Calu3 (cell line): ENCODE results near the gene NCOA1. TPM values are rescaled to one million over a fixed set of nuclear protein-coding genes. Genes with fewer than 3 reads are reported as not detected.

Source experiments
- BruUV-seq: library from RNA; stranded (reverse); fragments of 400-500 nt; replicated peaks from 2 replicates; lab custom pipeline; 2021; lab: Mats Ljungman, UMichigan
- CTCF ChIA-PET: fragments of 300-600 bp; sonication (Branson Sonifier 250); formaldehyde crosslinking; loops from one replicate; lab custom pipeline; 2022; ENCODE audit warnings: antibody characterized with exemption; lab: Charles Lee
- DNase-seq: peaks from one replicate; pipeline ENCODE4 v3.0.0; 2022
- H3K27ac Mint-ChIP-seq: one replicate; pipeline ENCODE4 v1.8.0; 2022; ENCODE audit warnings: mixed read lengths; ENCODE audit not compliant: unreplicated experiment
- H3K27me3 Mint-ChIP-seq: one replicate; pipeline ENCODE4 v1.8.0; 2022; ENCODE audit warnings: mixed read lengths; ENCODE audit not compliant: unreplicated experiment
- H3K36me3 Mint-ChIP-seq: one replicate; pipeline ENCODE4 v1.8.0; 2022; ENCODE audit warnings: mild to moderate bottlenecking, moderate library complexity, mixed read lengths; ENCODE audit not compliant: insufficient read depth, unreplicated experiment
- H3K4me1 Mint-ChIP-seq: one replicate; pipeline ENCODE4 v1.8.0; 2022; ENCODE audit warnings: mild to moderate bottlenecking, low read depth, mixed read lengths; ENCODE audit not compliant: unreplicated experiment
- H3K4me3 Mint-ChIP-seq: one replicate; pipeline ENCODE4 v1.8.0; 2022; ENCODE audit warnings: mild to moderate bottlenecking, low read depth, moderate library complexity, mixed read lengths; ENCODE audit not compliant: unreplicated experiment
- H3K9me3 Mint-ChIP-seq: one replicate; pipeline ENCODE4 v1.8.0; 2022; ENCODE audit warnings: low read depth, mixed read lengths; ENCODE audit not compliant: unreplicated experiment
- CTCF ChIP-seq: fragments of 200-600 bp; IDR thresholded peaks from one replicate; pipeline ENCODE4 v1.8.0; 2022; ENCODE audit warnings: antibody characterized with exemption; ENCODE audit not compliant: unreplicated experiment
- intact Hi-C: fragments of 100-400 bp; cut with micrococcal nuclease; formaldehyde crosslinking; loops from one replicate; pipeline ENCODE4 v1.10.0; 2022; ENCODE audit not compliant: unreplicated experiment
- total RNA-seq: library from RNA; stranded (reverse); gene quantifications from 2 replicates; pipeline ENCODE4 v1.2.3, GENCODE V29; 2022

Gene NCOA1
- total RNA-seq, 1 experiment from 2014 or later, result 14.8 TPM

- Mint-ChIP-seq H3K4me1 (no peaks in the 10 kb centered on the region), H3K4me3 (no peak overlapping the region), H3K27ac (no peak overlapping the region), H3K9me3 (no peaks in the 10 kb centered on the region), H3K36me3 (no peaks in the 10 kb centered on the region), H3K27me3 (no peaks in the 10 kb centered on the region)
- CTCF ChIA-PET, result no interaction called here
- intact Hi-C loops, result no loop called here
- TF ChIP-seq CTCF, result no peak
- no peak for DNase-seq
- BruUV-seq, result no TSS peak
Observed at GRCh38 chr2:24691806-24692205, 200.8 kb downstream of the NCOA1 start.

GRCh38 chr2:24697792-24698191 lies 206.7 kb downstream of the NCOA1 start:
- no peak overlapping the region for H3K27ac Mint-ChIP-seq
- no peak for DNase-seq
- H3K27me3 Mint-ChIP-seq, result no peaks in the 10 kb centered on the region
- TF ChIP-seq CTCF, result no peak
- peaks cover 1% of the 10 kb centered on the region for H3K4me1 Mint-ChIP-seq
- CTCF ChIA-PET, result no interaction called here
- intact Hi-C loops, result no loop called here
- H3K4me3 Mint-ChIP-seq, result no peak overlapping the region
- no peaks in the 10 kb centered on the region for H3K36me3 Mint-ChIP-seq
- BruUV-seq, result no TSS peak
- no peaks in the 10 kb centered on the region for H3K9me3 Mint-ChIP-seq

- H3K4me1 Mint-ChIP-seq, result peaks cover 9% of the 10 kb centered on the region
- DNase-seq, result no peak
- H3K4me3 Mint-ChIP-seq, result no peak overlapping the region
- no peaks in the 10 kb centered on the region for H3K36me3 Mint-ChIP-seq
- no peak overlapping the region for H3K27ac Mint-ChIP-seq
- intact Hi-C loops, result no loop called here
- CTCF ChIA-PET, result interaction anchor here (0.6 kb wide), 1 partner anchor 90 kb away, joined by 3 read pairs; the partner anchor contains the start of genes CENPO and PTRHD1
- H3K27me3 Mint-ChIP-seq, result no peaks in the 10 kb centered on the region
- no TSS peak for BruUV-seq
- TF ChIP-seq CTCF, result no peak
- no peaks in the 10 kb centered on the region for H3K9me3 Mint-ChIP-seq
Observed at GRCh38 chr2:24702800-24703199, 211.7 kb downstream of the NCOA1 start.

GRCh38 chr2:24704692-24705091 lies 213.6 kb downstream of the NCOA1 start:
- Mint-ChIP-seq H3K27me3 (no peaks in the 10 kb centered on the region), H3K4me1 (peaks cover 9% of the 10 kb centered on the region), H3K4me3 (no peak overlapping the region), H3K9me3 (no peaks in the 10 kb centered on the region), H3K36me3 (no peaks in the 10 kb centered on the region), H3K27ac (no peak overlapping the region)
- DNase-seq, result no peak
- CTCF ChIA-PET, result no interaction called here
- BruUV-seq, result no TSS peak
- TF ChIP-seq CTCF, result no peak
- intact Hi-C loops, result no loop called here
